MCF 10A (cell line): ENCODE results near the gene GRM7. TPM values are rescaled to one million over a fixed set of nuclear protein-coding genes. Genes with fewer than 3 reads are reported as not detected.

Experiments used
- BruUV-seq: library from RNA; stranded (reverse); fragments of 400-500 nt; replicated peaks from 2 replicates; lab custom pipeline; 2021; lab: Mats Ljungman, UMichigan
- CTCF ChIA-PET: fragments of 300-600 bp; sonication (Branson Sonifier 250); formaldehyde crosslinking; extraction: SDS; loops from one replicate; lab custom pipeline; 2021; ENCODE audit warnings: antibody characterized with exemption, inconsistent platforms; lab: Yijun Ruan, JAX
- POLR2A ChIA-PET: fragments of 300-600, 350-650 bp; sonication (Branson Sonifier 250); formaldehyde crosslinking; extraction: SDS; loops from one replicate; lab custom pipeline; 2020; ENCODE audit warnings: antibody characterized with exemption, inconsistent platforms; lab: Yijun Ruan, JAX
- DNase-seq: peaks from one replicate; pipeline ENCODE4 v3.0.0-alpha.2; 2018; ENCODE audit not compliant: unreplicated experiment
- H3K27ac Mint-ChIP-seq: one replicate; pipeline ENCODE4 v1.8.0; 2022; ENCODE audit warnings: mild to moderate bottlenecking, low read depth, mixed read lengths; ENCODE audit not compliant: unreplicated experiment
- H3K27me3 Mint-ChIP-seq: one replicate; pipeline ENCODE4 v1.8.0; 2022; ENCODE audit warnings: mixed read lengths; ENCODE audit not compliant: insufficient read depth, unreplicated experiment
- H3K36me3 Mint-ChIP-seq: one replicate; pipeline ENCODE4 v1.8.0; 2022; ENCODE audit warnings: mild to moderate bottlenecking, moderate library complexity, mixed read lengths; ENCODE audit not compliant: insufficient read depth, unreplicated experiment
- H3K4me1 Mint-ChIP-seq: one replicate; pipeline ENCODE4 v1.8.0; 2022; ENCODE audit warnings: mixed read lengths; ENCODE audit not compliant: insufficient read depth, unreplicated experiment
- H3K4me3 Mint-ChIP-seq: one replicate; pipeline ENCODE4 v1.8.0; 2022; ENCODE audit warnings: mild to moderate bottlenecking, moderate library complexity, mixed read lengths; ENCODE audit not compliant: unreplicated experiment
- H3K9me3 Mint-ChIP-seq: one replicate; pipeline ENCODE4 v1.8.0; 2022; ENCODE audit warnings: mixed read lengths; ENCODE audit not compliant: unreplicated experiment
- intact Hi-C: fragments of 100-400 bp; cut with micrococcal nuclease; formaldehyde crosslinking; loops from 2 replicates; pipeline ENCODE4 v1.14.1; 2022
- total RNA-seq: library from RNA; stranded (reverse); gene quantifications from 2 replicates; pipeline ENCODE4 v1.2.3, GENCODE V29; 2022
- TF ChIP-seq, protein P1 (sequence below): fragments of 200-600 bp; IDR thresholded peaks from one replicate; pipeline ENCODE4 v1.8.0; 2022; ENCODE audit warnings: antibody characterized with exemption, mild to moderate bottlenecking; ENCODE audit not compliant: unreplicated experiment

GRM7 gene
- total RNA-seq, 1 experiment from 2014 or later, result not detected

DNA sequence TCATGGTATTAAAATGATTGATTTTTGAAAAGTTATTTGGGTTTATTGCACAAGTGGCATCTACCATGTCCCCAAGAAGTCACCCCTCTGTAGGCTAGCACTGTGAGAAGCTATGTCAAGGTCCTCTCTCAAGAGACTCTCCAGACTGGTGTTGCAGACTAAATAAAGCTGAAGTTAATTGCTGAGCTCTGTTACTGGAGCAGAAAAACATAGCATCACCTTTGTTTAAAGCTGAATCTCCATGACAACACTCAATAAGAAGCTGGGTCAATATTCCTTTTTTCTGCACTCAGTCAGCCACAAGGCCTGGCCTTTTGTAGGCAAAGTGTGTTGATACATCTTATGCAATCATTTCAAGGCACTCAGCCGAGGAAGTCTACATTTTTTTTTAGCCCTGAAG lies 834.1 kb downstream of the GRM7 start:
- BruUV-seq, result no TSS peak
- Mint-ChIP-seq H3K27ac (no peak overlapping the region), H3K9me3 (no peaks in the 10 kb centered on the region), H3K27me3 (no peaks in the 10 kb centered on the region), H3K4me1 (no peaks in the 10 kb centered on the region), H3K4me3 (no peak overlapping the region), H3K36me3 (no peaks in the 10 kb centered on the region)
- no peak for DNase-seq
- CTCF ChIA-PET, result no interaction called here
- TF ChIP-seq, protein P1, sequence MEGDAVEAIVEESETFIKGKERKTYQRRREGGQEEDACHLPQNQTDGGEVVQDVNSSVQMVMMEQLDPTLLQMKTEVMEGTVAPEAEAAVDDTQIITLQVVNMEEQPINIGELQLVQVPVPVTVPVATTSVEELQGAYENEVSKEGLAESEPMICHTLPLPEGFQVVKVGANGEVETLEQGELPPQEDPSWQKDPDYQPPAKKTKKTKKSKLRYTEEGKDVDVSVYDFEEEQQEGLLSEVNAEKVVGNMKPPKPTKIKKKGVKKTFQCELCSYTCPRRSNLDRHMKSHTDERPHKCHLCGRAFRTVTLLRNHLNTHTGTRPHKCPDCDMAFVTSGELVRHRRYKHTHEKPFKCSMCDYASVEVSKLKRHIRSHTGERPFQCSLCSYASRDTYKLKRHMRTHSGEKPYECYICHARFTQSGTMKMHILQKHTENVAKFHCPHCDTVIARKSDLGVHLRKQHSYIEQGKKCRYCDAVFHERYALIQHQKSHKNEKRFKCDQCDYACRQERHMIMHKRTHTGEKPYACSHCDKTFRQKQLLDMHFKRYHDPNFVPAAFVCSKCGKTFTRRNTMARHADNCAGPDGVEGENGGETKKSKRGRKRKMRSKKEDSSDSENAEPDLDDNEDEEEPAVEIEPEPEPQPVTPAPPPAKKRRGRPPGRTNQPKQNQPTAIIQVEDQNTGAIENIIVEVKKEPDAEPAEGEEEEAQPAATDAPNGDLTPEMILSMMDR, result no peak
- intact Hi-C loops, result no loop called here
- POLR2A ChIA-PET, result interaction anchor here (1.0 kb wide), 1 partner anchor 11 kb away, joined by 3 read pairs; no protein-coding TSS in a partner anchor

DNA sequence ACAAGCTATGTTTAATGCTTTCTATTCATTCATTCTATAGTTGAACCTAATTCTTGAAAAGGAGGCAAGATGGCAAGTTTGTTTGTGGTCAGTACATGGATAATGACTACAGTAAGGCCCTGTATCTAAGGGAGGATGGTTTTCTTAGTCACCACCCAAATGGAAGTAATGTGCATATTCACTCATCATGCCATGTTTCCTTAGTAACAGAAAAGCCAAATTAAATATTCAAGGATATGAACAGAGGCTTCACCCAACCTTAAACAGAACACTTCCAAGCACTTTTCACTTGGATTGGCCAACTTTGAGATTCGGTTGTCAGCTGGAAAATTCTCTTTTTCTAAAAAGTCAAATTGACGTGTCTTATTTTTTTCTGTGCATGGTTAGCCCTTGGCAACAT lies 835.4 kb downstream of the GRM7 start:
- H3K36me3 Mint-ChIP-seq, result no peaks in the 10 kb centered on the region
- H3K27ac Mint-ChIP-seq, result no peak overlapping the region
- no peaks in the 10 kb centered on the region for H3K9me3 Mint-ChIP-seq
- no peaks in the 10 kb centered on the region for H3K27me3 Mint-ChIP-seq
- no peak for DNase-seq
- ChIA-PET POLR2A (interaction anchor here (0.6 kb wide), 1 partner anchor 82 kb away, joined by 3 read pairs; no protein-coding TSS in a partner anchor), CTCF (interaction anchor here (0.6 to 1.4 kb wide), 3 partner anchors 8 to 302 kb away, joined by 3 read pairs; no protein-coding TSS in a partner anchor)
- BruUV-seq, result no TSS peak
- H3K4me1 Mint-ChIP-seq, result no peaks in the 10 kb centered on the region
- TF ChIP-seq, protein P1, result no peak
- no peak overlapping the region for H3K4me3 Mint-ChIP-seq
- intact Hi-C loops, result no loop called here

DNA sequence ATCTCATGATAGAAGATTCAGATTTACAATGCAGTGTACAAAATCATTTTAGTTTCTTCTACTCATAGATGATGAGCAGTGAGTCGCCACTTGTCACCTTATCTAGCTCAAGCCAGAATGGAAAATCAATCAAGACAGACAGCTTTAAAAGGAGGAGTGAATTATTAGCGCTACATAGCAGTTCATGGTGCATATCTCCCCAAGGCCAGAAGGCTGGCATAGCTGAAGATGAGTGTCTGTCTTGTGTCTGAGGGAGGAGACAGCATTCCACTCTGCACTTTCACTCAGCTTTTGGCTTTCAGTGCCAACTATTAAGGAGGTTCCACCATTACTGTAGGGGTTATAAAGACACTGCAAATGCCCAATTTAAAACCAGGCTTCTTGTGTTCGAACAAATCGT lies 836.6 kb downstream of the GRM7 start:
- Mint-ChIP-seq H3K36me3 (no peaks in the 10 kb centered on the region), H3K4me1 (no peaks in the 10 kb centered on the region), H3K4me3 (no peak overlapping the region), H3K27ac (no peak overlapping the region), H3K9me3 (no peaks in the 10 kb centered on the region), H3K27me3 (no peaks in the 10 kb centered on the region)
- CTCF ChIA-PET, result no interaction called here
- no peak for DNase-seq
- POLR2A ChIA-PET, result interaction anchor here (1.1 kb wide), 1 partner anchor 14 kb away, joined by 4 read pairs; no protein-coding TSS in a partner anchor
- TF ChIP-seq, protein P1, result no peak
- BruUV-seq, result no TSS peak
- intact Hi-C loops, result no loop called here

DNA sequence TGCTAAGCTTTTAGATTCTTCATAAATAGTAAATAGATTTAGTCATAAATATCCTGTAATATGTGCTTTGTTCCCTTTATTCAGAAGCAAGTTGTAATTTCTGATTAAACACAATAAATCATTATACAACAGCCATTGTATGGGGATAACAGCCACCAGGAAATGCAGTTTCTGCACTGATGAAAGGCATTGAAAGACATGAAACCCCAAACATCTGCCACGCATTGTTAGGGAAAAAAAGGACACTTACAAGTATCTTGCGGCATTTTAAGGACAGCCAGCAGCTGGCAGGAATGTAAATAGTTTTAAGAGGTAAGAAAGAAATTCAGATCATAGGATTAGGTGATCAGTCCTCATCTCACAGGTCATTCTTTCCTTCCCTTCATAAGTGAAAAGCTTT lies 839.6 kb downstream of the GRM7 start:
- BruUV-seq, result no TSS peak
- Mint-ChIP-seq H3K4me1 (no peaks in the 10 kb centered on the region), H3K27me3 (no peaks in the 10 kb centered on the region), H3K4me3 (no peak overlapping the region), H3K9me3 (no peaks in the 10 kb centered on the region), H3K27ac (no peak overlapping the region), H3K36me3 (no peaks in the 10 kb centered on the region)
- ChIA-PET POLR2A (interaction anchor here (0.6 kb wide), 1 partner anchor 610 kb away, joined by 3 read pairs; no protein-coding TSS in a partner anchor), CTCF (interaction anchor here (0.6 to 1.2 kb wide), 5 partner anchors 13 to 215 kb away, joined by 3 read pairs; no protein-coding TSS in a partner anchor)
- DNase-seq, result no peak
- intact Hi-C loops, result no loop called here
- TF ChIP-seq, protein P1, result no peak
